PFSK-1 (cell line): ENCODE measurements around the gene OBSL1.

Source experiments
- FOXP2 ChIP-seq: optimal IDR thresholded peaks from 2 replicates; pipeline ENCODE3; 2011; ENCODE audit warnings: borderline replicate concordance, control low read depth, inconsistent platforms; ENCODE audit not compliant: insufficient read depth; ENCODE audit errors: extremely low read length, extremely low read depth
- POLR2AphosphoS5 ChIP-seq: IDR thresholded peaks from 2 replicates; pipeline ENCODE4 v1.6.1; 2012; ENCODE audit warnings: low read depth, mild to moderate bottlenecking, control low read depth, low read length, moderate library complexity
- REST ChIP-seq, 2 experiments: IDR thresholded peaks; 2 replicates each; pipeline versions ENCODE4 v1.6.1 to v1.8.0; 2011 to 2012; ENCODE audit warnings: low read depth in 2 of 2, low read length in 2 of 2, control low read depth in 1 of 2, inconsistent platforms in 1 of 2, mild to moderate bottlenecking in 1 of 2, moderate library complexity in 1 of 2; ENCODE audit not compliant: insufficient read depth in 1 of 2
- SIN3A ChIP-seq: IDR thresholded peaks from 2 replicates; pipeline ENCODE4 v1.6.1; 2012; ENCODE audit warnings: mild to moderate bottlenecking, low read length, moderate library complexity, borderline replicate concordance; ENCODE audit not compliant: insufficient read depth
- TAF1 ChIP-seq: IDR thresholded peaks from 2 replicates; pipeline ENCODE4 v1.6.1; 2012; ENCODE audit warnings: low read length, control low read depth, borderline replicate concordance; ENCODE audit not compliant: insufficient read depth

GRCh38 chr2:219515874-219516629 is 55.3 kb downstream of the OBSL1 start:
- no peak for TF ChIP-seq REST (IDR thresholded peaks at IDR 0.05; ENCODE audit: insufficient read depth in 1 of 2, low read depth in 2 of 2, low read length in 2 of 2)
- no peak for TF ChIP-seq SIN3A
- TF ChIP-seq POLR2AphosphoS5 = no peak
- no peak for TF ChIP-seq FOXP2
- TF ChIP-seq TAF1 = no peak
